ENCODE data around the gene GRAMD1A. TPM values are rescaled to one million over a fixed set of nuclear protein-coding genes. Genes with fewer than 3 reads are reported as not detected.

The GRAMD1A gene
- total RNA-seq, 4 donors from 2014 or later: 27.8 to 55.3 (median 52.1) TPM

- Histone ChIP-seq H3K4me1 (no peaks in the 10 kb centered on the region), H3K4me3 (no peak overlapping the region), H3K27ac (replicated peaks in 1 of 4) (no peak overlapping the region), H3K9me3 (no peaks in the 10 kb centered on the region), H3K27me3 (no peaks in the 10 kb centered on the region), H3K36me3 (peaks cover 67 to 100% (median 99%) of the 10 kb centered on the region in 4 donors)
- TF ChIP-seq EP300 (IDR thresholded peaks at IDR 0.05): no peak
- TF ChIP-seq POLR2AphosphoS5 (IDR thresholded peaks at IDR 0.05): no peak
- intact Hi-C loops (cut with DNase I): no loop called here
- DNase-seq (ENCODE audit: extremely low spot score): no peak
- 95% methylated on average over 25 of the region's 25 CpGs for WGBS
These were observed 21.5 kb downstream of the GRAMD1A start for GRCh38 chr19:35021596-35021995.

GRCh38 chr19:35022460-35022859, 22.3 kb downstream of the GRAMD1A start:
- TF ChIP-seq EP300 (IDR thresholded peaks at IDR 0.05) (no peak), CTCF (IDR thresholded peaks at IDR 0.05) (no peak), POLR2AphosphoS5 (IDR thresholded peaks at IDR 0.05) (no peak), POLR2A (IDR thresholded peaks at IDR 0.05; ENCODE audit: low read depth) (no peak)
- no peak for DNase-seq (ENCODE audit: extremely low spot score)
- H3K4me3 ChIP-seq: no peak overlapping the region
- WGBS: 81% methylated on average over 11 of the region's 14 CpGs
- H3K27me3 ChIP-seq: no peaks in the 10 kb centered on the region
- peaks cover 67 to 100% (median 99%) of the 10 kb centered on the region in 4 donors for H3K36me3 ChIP-seq
- no peaks in the 10 kb centered on the region for H3K4me1 ChIP-seq
- H3K9me3 ChIP-seq: no peaks in the 10 kb centered on the region
- no peak overlapping the region for H3K27ac ChIP-seq (replicated peaks in 1 of 4)
- intact Hi-C loops (cut with DNase I): no loop called here

- H3K36me3 ChIP-seq: peaks cover 61 to 99% (median 96%) of the 10 kb centered on the region in 4 donors
- H3K9me3 ChIP-seq: no peaks in the 10 kb centered on the region
- intact Hi-C loops (cut with DNase I): no loop called here
- 74% methylated on average over 6 of the region's 19 CpGs for WGBS
- no peaks in the 10 kb centered on the region for H3K27me3 ChIP-seq
- H3K27ac ChIP-seq (replicated peaks in 1 of 4): no peak overlapping the region
- DNase-seq (ENCODE audit: extremely low spot score): no peak
- no peaks in the 10 kb centered on the region for H3K4me1 ChIP-seq
- H3K4me3 ChIP-seq: no peak overlapping the region
- TF ChIP-seq POLR2AphosphoS5 (IDR thresholded peaks at IDR 0.05): no peak
- TF ChIP-seq CTCF (IDR thresholded peaks at IDR 0.05): no peak
- no peak for TF ChIP-seq POLR2A (IDR thresholded peaks at IDR 0.05; ENCODE audit: low read depth)
- TF ChIP-seq EP300 (IDR thresholded peaks at IDR 0.05): no peak
These were observed 23.3 kb downstream of the GRAMD1A start for GRCh38 chr19:35023428-35023827.

- Histone ChIP-seq H3K27me3 (no peaks in the 10 kb centered on the region), H3K9me3 (no peaks in the 10 kb centered on the region), H3K4me1 (no peaks in the 10 kb centered on the region), H3K4me3 (no peak overlapping the region), H3K36me3 (peaks cover 54 to 92% (median 89%) of the 10 kb centered on the region in 4 donors), H3K27ac (replicated peaks in 1 of 4) (no peak overlapping the region)
- intact Hi-C loops (cut with DNase I): no loop called here
- no peak for DNase-seq (ENCODE audit: extremely low spot score)
- WGBS: 70% methylated on average over 4 of the region's 6 CpGs
- TF ChIP-seq POLR2A (IDR thresholded peaks at IDR 0.05; ENCODE audit: low read depth): no peak
- TF ChIP-seq CTCF (IDR thresholded peaks at IDR 0.05): no peak
- TF ChIP-seq POLR2AphosphoS5 (IDR thresholded peaks at IDR 0.05): peak in 1 of 2 donors; percentile 12
- TF ChIP-seq EP300 (IDR thresholded peaks at IDR 0.05): no peak
These were observed 24.0 kb downstream of the GRAMD1A start for GRCh38 chr19:35024095-35024494.

- DNase-seq (ENCODE audit: extremely low spot score): no peak
- WGBS: 75% methylated on average over 4 of the region's 21 CpGs
- H3K4me1 ChIP-seq: peaks cover 9 to 14% (median 10%) of the 10 kb centered on the region in 4 donors
- H3K4me3 ChIP-seq: no peak overlapping the region
- H3K9me3 ChIP-seq: no peaks in the 10 kb centered on the region
- peaks cover 37 to 73% (median 70%) of the 10 kb centered on the region in 4 donors for H3K36me3 ChIP-seq
- no peak for TF ChIP-seq CTCF (IDR thresholded peaks at IDR 0.05)
- TF ChIP-seq EP300 (IDR thresholded peaks at IDR 0.05): no peak
- no peak for TF ChIP-seq POLR2A (IDR thresholded peaks at IDR 0.05; ENCODE audit: low read depth)
- no peak for TF ChIP-seq POLR2AphosphoS5 (IDR thresholded peaks at IDR 0.05)
- H3K27me3 ChIP-seq: no peaks in the 10 kb centered on the region
- no peak overlapping the region for H3K27ac ChIP-seq (replicated peaks in 1 of 4)
- intact Hi-C loops (cut with DNase I): no loop called here
These were observed 25.8 kb downstream of the GRAMD1A start for GRCh38 chr19:35025969-35026368.
